ENCODE measurements around the gene HMGCS1.

DNA sequence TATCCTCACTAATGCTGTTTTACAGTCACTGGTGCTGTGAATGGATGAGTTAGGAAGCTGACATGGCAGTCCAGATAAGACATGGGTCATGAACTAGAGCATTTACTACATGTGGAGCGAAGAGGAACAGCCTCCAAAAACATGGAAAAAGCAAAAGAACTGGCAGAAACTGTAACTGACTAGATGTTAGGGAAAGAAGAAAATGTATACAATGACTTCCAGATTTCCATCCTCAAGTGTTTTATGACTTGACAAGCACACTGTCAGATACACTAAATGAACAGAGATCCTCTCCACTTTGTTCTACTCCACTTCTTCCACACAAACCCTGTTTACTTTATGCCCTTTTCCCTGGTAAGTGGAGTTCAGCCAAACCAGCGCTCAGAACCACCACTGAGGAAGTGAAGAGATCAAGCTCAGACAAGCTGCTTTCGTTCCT lies 11.5 kb downstream of the HMGCS1 start:
- TF ChIP-seq EZH2 (IDR thresholded peaks at IDR 0.05; ENCODE audit: insufficient read depth, poor library complexity, severe bottlenecking) (no peak), EZH2phosphoT487 (IDR thresholded peaks at IDR 0.05; ENCODE audit: insufficient read depth, low read depth) (no peak)

All from GM23248 (cell line).